DMS 273 (cell line): ENCODE data around the gene ASB8.

Source experiments
- DNase-seq: peaks from one replicate; lab custom pipeline; 2025; ENCODE audit not compliant: unreplicated experiment; lab: John Stamatoyannopoulos, UW

Gene ASB8

GRCh38 chr12:48106681-48107613 lies 50.4 kb downstream of the ASB8 start:
- peak; percentile 23 for DNase-seq

DNA sequence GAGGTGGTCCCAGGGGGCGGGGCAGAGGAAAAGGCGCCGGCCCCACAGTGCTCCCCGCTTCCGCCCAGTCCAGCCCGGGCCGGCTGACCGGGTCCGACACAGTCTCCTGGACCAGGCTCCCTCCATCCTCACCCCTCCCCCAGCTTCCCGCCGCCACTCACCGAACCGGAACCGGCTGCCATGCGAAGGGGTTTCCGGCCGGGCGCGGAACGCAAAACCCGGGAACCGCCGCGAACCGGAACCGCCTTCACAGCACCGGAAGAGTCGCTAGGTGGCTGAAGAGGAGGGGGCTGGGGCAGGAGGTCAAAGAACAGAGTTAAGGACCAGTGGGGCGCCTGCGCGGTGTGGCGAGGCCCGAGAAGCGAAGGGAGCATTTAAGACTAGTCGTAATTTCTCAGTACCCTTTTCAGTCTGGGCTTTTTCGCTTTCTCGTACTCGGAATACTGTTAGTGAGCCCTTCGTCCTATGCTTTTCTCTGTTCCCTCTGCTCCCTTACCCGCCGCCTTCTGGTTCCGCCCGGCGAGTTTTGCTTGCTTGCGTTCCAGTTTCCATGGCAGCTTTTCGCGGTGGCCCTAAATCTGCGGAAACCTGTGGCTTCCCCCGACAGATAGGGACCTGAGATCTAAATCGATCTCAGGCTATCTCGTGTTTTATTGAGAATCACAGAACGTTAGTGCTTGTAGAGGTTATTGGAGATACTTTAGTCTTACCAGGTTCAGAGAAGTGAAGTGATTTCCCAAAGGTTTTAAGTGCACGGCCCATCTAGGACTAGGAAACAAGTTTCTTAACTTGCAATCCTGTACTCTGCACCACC lies 51.2 kb downstream of the ASB8 start, which contains the start of gene SENP1:
SENP1 (minus strand) TSS at position 213 of the 814 bp plus-strand sequence. CDS start 4,607 bp downstream, outside the sequence.
- peak; percentile 93 for DNase-seq

DNA sequence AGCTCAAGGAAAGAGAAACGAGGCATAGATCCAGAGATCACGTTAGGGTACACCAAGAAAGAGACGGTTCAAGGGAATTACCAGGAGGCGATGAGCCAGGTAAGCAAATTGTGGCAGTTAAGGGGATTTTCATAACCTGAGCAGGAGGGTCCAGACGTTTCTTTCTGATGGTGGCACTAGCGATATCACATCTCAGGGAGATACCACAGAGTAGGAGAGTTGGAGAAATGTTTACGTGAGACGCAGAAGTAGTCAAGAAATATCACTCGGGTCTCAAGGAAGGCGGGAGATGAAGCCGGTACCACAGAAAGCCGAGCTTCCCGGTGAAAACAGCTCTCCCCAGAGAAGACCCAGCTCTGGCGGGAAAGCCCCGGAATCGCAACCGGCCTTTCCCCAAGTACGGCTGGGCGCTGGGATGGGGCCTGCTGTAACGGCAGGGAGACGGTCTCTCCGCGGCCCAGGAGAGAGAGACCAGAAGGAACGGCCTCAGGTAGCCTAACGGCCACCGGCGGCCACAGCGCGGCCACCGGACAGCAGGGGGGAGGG lies 51.9 kb downstream of the ASB8 start:
- DNase-seq, result peak; percentile 62

GRCh38 chr12:48104531-48104930 lies 52.8 kb downstream of the ASB8 start:
- no peak for DNase-seq
